ENCODE measurements around the gene MCF2L.
"Not testable (repeated sequence)": the region's sequence is repeated elsewhere in the genome, so short reads cannot be mapped to it uniquely, and the experiment has no call there.

The MCF2L gene

DNA sequence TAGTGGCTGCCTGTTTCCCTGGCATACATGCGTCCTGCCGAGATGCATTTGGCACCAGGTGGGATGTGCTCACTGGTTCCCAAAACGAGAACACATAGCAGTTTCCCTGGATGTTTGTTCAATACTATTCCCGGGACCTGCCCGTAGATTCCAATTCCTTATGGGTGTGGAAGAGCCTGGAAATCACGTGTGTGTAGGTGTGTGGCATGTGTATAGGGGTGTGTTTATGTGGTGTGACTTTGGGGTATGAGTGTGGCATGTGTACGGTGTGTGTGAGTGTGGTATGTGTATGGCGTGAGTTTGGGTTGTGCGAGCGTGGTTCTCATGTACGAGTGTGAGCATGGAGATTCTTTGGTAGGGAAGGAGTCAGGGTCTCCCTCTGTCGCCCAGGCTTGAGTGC is 133.7 kb downstream of the MCF2L start:
- no peak for DNase-seq

DNA sequence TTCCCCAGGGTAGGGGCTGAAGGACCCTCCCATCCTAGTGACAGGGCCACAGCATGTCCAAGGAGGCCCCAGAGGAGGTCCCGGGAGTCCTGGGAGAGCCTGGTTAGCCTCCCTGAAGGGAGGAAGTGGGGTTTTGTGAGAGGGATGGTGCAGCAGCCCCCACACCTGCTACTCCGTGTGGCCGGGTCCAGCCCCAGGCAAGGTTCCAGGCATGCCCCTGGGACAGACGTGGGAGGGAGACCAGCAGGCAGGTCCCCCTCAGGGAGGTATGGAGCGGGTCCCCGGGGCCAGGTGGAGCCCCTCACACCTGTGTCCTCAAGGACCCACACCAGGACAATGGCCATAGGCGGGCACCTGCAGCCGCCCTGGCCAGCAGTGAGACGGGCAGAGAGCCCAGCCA is 134.6 kb downstream of the MCF2L start:
- DNase-seq, result no peak

DNA sequence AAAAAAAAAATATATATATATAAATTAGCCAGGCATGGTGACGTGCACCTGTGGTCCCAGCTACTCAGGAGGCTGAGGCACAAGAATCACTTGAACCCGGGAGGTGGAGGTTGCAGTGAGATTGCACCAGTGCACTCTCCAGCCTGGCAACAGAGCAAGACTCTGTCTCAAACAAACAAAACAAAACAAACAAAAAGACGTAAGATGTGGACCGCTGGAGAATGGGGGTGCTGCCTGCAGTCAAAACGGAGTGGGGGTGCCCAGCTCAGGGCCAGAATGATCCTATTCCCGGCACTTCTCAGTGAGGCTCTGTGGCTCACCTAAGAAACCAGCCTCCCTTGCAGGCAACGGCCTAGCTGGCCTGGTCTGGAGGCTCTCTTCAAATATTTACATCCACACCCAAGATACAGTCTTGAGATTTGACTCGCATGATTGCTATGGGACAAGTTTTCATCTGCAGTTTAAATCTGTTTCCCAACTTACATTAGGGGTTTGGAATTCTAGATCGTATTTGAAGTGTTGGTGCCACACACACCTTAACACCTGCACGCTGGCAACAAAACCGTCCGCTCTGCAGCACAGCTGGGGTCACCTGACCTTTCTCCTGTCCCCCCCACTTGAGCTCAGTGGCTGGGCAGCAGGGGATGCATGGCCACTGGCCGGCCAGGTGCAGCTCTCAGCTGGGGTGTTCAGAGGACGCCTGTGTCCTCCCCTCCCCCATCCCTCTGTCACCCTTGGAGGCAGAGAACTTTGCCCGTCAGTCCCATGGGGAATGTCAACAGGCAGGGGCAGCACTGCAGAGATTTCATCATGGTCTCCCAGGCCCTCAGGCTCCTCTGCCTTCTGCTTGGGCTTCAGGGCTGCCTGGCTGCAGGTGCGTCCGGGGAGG is 136.3 kb downstream of the MCF2L start, which contains the start of gene F7:
TSS of gene F7 (plus strand) at position 760 of the 889 bp plus-strand sequence. CDS start at position 811, 51 bp downstream.
- no peak for DNase-seq

DNA sequence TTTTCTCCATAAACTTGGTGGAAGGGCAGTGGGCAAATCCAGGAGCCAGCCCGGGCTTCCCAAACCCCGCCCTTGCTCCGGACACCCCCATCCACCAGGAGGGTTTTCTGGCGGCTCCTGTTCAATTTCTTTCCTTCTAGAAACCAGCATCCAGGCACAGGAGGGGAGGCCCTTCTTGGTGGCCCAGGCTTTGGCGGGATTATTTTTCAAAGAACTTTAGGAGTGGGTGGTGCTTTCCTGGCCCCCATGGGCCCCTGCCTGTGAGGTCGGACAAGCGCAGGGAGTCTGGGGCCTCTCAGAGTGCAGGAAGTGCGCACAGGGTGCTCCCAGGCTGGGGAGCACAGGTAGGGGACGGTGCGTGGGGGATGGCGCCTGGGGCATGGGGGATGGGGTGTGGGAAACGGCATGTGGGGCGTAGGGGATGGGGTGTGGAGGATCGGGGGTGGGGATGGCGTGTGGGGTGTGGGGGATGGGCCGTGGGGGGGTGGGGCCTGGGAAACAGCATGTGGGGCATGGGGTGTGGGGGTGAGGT is 137.0 kb downstream of the MCF2L start:
- no peak for DNase-seq

DNA sequence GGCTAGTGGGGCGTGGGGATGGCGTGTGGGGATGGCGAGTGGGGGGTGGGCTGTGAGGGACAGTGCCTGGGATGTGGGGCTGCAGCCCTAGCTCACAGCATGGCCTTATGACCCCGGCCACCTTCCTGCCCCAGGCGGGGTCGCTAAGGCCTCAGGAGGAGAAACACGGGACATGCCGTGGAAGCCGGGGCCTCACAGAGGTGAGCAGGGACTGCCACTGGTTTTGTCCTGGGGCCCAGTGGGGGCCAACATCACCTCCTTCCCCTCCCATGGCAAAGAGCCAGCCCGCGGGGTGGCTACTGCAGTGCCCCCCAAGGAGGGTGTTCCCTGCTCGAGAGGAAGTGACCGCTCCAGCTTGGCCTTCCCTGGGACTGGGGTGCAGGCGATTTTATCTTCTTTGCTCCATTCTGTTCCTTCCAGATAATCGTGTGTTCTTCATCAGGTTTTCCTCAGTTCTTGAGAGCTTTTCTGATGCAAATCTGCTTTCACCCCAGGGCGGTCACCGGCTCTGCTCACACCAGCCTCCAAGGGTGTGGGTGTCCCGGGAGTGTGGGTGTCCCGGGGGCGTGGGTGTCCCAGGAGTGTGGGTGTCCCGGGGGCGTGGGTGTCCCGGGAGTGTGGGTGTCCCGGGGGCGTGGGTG is 137.8 kb downstream of the MCF2L start:
- peak; percentile 14 for DNase-seq

DNA sequence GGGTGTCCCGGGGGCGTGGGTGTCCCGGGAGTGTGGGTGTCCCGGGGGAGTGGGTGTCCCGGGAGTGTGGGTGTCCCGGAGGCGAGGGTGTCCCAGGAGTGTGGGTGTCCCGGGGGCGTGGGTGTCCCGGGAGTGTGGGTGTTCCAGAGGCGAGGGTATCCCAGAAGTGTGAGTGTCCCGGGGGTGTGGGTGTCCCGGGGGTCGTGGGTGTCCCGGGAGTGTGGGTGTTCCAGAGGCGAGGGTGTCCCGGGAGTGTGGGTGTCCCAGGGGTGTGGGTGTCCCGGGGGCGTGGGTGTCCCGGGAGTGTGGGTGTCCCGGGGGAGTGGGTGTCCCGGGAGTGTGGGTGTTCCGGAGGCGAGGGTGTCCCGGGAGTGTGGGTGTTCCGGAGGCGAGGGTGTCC is 139.5 kb downstream of the MCF2L start:
- DNase-seq, result not testable (repeated sequence)

DNA sequence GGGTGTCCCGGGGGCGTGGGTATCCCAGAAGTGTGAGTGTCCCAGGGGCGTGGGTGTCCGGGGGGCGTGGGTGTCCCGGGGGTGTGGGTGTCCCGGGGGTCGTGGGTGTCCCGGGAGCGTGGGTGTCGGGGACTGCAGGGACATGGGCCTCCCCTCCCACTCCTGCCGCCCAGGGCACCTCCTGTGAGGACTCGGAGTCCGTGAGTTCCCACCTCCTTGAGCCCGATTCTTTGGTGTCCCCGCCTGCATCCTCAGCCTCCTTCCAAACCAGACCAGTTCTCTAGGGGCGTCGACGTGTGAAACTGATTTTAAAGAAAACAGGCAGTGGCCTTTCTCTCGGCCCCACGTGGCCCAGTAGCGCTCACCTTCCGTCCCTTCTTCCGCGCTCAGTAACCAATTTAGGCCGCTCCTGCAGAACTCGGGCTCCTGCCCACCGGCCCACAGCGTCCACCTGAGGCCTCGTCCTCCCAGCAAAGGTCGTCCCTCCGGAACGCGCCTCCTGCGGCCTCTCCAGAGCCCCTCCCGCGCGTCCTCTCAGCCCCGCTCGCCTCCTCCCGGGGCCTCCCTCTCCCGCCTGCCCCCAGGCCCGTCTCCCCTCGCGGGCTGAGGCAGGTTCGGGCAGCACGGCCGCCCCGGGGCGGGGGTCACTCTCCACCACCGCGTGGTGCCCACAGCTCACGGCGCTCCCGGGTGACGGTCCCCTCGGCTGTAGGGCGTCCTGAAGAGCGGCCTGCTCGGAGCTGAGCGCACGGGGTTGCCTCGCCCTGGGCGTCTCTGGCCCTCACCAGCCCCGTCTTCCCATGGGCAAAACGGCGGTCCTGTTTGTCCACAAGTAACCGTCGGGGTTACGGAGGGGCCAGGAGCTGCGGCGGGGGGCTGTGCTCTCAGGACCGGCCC is 140.4 kb downstream of the MCF2L start:
- DNase-seq, result peak; percentile 23

DNA sequence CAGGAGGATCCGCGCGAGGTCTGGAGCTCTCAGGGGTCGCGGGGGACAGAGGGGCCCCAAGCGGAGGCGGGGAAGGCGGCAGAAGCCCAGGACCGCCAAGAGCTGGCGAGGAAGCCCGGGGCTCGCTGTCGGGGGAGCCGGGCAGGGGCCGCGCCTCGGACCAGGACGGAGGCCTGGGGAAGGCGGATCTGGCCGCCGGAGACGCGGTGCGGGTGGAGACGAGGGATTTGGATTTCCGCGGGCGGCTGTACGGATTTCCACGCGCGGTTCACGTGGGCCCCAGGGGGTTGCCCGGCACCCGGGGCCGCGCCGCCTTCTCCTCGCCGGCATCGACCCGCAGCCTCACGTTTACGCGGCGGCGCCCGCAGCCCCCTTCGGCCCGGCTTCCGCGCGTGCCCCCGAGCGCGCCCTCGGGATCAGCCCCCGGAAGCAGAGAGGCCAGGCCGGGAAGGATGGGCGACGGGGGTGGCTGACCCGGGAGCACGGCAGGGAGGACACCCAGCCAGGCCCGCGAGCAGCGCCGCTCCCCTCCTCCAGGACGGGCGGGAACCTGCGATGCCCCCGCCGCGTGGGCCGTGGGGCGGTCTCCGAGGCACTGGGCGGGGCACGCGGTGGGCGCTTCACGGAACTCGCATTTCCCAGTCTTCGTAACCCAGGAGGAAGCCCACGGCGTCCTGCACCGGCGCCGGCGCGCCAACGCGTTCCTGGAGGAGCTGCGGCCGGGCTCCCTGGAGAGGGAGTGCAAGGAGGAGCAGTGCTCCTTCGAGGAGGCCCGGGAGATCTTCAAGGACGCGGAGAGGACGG is 141.2 kb downstream of the MCF2L start:
- peak; percentile 55 for DNase-seq

DNA sequence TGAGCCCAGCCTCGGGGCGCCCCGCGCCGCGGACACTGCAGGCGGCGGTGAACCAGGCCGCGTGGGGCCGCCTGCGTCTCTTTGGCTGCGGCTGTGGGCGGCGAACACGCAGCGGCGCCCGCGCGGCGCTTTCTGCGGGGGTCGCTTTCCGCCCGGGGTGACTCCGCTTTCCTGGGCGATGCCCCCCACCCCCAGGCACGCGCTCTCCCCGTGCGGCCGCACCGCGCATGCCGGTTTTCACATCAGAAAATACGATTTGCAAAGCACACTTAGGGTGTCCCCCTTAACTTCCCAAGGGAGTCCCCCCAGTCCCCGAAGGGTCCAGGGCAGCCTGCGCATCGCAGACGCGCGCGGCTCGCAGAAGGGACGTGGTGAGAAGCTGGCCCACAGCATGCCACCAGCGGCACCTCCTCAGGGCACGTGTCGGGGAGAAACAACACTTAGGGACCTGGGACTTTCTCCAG is 141.9 kb downstream of the MCF2L start:
- DNase-seq, result no peak

DNA sequence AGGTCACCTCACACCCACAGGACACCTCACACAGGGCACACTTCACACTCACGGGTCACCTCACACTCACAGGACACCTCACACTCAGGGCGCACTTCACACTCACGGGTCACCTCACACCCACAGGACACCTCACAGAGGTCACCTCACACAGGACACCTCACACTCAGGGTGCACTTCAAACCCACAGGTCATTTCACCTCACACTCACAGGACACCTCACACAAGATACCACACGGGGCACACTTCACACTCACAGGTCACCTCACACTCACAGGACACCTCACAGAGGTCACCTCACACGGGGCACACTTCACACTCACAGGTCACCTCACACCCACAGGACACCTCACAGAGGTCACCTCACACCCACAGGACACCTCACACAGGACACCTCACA is 142.8 kb downstream of the MCF2L start:
- DNase-seq, result not testable (repeated sequence)

DNA sequence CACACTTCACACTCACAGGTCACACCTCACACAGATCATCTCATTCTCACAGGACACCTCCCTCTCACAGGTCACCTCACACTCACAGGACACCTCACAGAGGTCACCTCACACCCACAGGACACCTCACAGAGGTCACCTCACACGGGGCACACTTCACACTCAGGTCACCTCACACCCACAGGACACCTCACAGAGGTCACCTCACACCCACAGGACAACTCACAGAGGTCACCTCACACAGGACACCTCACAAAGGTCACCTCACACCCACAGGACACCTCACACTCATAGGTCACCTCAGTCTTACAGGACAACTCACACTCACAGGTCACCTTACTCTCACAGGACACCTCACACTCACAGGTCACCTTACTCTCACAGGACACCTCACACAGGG is 143.5 kb downstream of the MCF2L start:
- not testable (repeated sequence) for DNase-seq

DNA sequence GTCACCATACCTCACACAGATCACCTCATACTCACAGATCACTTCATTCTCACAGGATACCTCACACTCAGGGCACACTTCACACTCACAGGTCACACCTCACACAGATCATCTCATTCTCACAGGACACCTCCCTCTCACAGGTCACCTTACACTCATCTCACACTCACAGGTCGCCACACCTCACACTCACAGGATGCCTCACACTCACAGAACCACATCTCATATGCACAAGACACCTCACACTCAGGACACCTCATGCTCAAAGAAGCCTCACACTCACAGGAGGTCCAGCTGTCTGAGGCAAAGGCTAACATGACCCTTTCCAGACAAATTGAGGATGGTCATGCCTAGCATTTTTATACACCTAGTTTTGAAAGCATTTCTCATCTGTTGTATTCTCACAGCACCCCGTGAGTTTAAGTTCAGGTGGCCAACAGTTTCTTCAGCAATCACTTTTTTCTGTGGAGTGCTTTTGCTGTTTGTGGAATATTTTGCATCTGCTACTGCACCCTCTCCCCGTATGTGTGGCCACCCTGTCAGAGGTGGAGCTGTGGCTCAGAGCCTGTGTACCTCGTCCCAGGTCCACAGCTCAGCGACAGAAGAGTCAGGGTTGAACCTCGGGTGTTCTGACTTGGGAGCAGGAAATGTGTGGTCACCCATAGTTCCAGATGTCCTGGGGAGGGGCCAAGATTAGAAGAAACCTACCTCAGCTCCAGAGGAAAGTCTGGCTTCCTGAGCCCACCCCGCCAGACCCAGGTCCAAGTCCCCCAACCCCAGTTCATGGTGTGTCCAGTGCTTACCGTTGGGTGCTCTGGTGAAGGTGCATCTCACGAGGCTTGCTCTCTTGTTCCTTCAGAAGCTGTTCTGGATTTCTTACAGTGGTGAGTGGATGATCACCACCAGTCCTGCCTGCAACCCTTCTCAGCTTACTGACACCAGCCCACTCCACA is 144.2 kb downstream of the MCF2L start:
- no peak for DNase-seq

DNA sequence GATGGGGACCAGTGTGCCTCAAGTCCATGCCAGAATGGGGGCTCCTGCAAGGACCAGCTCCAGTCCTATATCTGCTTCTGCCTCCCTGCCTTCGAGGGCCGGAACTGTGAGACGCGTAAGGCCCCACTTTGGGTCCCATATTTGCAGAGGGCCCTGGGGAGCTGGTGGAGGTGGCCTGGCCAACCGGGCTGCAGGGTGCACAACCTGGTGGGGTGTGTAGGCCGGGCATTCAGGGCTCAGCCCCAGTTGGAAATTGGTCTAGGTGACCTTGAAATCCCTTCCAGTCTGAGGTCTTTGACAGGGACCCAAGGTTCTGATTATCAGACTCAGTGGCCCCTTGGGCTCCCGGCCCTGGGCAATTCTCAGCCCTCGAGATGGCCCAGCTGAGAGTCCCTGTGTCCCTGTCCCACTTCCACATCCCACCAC is 144.8 kb downstream of the MCF2L start:
- DNase-seq, result no peak

DNA sequence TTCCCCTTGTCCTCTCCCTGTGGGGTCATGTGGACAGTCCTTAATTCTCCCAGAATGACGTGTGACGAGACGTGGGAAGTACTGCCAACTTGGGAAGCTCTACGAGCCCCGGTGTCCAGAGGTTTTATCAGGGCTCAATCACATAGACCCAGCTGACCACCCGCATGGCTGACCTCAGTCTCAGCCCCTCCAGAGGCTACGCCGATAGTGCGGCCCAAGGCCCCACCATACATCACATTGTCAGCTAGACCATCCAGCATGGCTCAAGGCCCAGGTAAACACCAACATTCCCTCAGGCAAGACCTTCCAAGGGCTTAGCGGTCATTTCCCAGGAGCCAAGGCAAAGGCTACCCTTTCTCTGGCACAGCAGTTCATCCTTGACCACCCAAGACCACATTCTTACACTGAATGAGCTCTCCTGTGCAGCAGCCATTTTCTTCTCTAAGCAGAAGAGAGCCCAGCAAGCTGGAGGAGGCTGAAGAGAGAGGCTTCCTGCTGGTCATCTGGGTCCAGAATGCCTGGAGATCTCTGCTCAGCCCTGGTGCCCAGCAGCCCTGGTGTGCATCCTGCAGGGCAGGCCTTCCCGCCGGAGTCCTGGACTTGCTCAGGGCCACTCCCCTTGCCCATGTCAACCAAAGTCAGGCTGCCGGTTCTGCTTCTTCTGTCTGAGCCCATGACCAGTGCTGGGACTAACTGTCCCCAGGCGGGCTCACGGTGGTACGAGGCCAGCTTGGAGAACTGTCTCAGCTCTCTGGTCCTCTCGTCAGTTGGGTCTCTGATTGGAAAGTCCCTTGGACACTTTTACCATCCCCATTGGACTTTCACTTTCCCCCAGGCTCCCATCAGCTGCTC is 145.7 kb downstream of the MCF2L start:
- no peak for DNase-seq

DNA sequence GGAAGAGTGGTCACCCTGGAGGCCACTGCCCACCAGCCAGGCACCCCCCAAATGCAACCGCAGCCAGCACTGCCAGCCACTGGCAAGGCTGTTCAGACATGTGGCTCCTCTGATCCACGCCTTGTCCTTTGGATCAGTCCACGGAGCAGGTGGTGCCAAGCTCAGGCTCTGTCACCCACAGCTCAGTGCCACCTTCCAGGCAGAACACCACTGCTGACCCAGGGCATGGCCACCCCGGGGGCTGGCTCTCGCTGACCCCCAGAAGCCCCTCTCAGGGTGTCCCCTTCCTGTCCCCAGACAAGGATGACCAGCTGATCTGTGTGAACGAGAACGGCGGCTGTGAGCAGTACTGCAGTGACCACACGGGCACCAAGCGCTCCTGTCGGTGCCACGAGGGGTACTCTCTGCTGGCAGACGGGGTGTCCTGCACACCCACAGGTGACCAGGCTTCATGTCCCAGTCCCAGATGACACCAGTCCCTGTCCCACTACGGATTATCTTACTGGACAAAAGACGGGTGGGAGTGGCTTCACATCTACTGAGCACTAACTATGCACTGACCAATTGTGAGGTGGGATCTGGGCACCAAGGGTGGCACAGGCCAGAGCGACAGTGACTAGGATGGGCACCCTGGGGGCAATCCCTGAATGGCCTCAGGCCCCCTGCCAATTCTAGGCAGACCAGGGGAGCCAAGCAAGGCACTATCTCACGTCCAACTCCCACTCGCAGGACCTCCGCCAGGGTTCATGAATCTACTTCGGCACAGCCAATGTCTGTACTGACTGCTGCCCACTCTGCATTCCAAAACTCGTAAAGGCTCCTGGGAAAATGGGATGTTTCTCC is 146.6 kb downstream of the MCF2L start:
- DNase-seq, result no peak

DNA sequence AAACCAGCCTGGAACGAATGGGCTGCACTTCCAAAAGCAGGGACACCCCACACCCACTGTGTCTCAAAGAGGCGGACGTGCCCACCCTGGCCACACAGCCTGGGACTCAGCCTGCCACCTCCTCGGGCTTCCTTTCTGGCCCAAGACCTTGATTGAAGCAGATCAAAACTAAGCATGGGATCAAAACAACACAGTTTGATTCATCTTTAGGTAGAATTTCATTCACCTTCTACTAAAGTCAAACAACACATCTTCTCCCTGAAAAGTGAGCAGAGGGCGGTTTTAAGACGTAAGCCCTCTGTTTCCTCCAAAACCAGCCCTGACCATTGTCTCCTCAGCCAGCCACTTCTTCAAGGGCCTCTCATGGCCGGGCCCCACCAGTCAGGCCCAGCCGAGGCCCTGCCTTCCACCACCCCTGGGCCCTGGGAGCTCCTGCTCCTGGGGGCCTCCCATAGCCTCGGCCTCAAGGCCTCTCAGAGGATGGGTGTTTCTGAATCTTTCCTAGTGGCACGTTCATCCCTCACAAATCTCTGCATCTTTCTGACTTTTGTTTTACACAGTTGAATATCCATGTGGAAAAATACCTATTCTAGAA is 147.3 kb downstream of the MCF2L start:
- no peak for DNase-seq

DNA sequence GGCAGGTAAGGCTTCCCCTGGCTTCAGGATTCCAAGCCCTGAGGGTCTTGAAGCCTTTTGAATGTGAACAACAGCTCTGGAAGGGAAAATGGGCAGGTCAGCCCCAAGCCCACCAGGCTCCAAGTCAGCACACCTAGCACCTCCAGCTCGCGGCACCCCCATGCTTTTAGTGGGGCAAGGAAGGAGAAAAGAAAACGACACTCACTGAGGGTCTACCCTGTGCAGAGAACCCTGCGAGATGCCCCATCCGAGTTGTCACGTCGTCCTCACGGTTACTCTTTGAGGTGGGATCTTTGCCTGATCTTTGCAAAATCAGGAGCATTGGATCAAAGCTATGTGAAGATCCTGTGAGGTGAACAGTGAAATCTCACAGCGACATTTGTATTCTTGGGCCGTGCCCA is 147.9 kb downstream of the MCF2L start:
- DNase-seq, result no peak

DNA sequence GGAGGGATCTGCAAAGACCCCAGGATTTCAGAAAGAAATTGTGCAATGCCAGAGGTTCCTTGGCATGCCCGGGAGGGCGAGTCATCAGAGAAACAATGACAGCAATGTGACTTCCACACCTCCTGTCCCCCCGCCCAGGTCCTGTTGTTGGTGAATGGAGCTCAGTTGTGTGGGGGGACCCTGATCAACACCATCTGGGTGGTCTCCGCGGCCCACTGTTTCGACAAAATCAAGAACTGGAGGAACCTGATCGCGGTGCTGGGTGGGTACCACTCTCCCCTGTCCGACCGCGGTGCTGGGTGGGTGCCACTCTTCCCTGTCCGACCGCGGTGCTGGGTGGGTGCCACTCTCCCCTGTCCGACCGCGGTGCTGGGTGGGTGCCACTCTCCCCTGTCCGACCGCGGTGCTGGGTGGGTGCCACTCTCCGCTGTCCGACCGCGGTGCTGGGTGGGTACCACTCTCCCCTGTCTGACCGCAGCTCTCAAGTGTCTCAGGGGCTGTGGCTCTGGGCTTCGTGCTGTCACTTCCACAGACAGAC is 148.4 kb downstream of the MCF2L start:
- no peak for DNase-seq

All from stimulated activated CD4-positive, alpha-beta T cell treated with anti-CD3 and anti-CD28 coated beads, Interleukin-15, amount 100 ng/mL, for 24 hours (primary cell).